ENCODE measurements around the gene SVEP1.

SVEP1 gene

DNA sequence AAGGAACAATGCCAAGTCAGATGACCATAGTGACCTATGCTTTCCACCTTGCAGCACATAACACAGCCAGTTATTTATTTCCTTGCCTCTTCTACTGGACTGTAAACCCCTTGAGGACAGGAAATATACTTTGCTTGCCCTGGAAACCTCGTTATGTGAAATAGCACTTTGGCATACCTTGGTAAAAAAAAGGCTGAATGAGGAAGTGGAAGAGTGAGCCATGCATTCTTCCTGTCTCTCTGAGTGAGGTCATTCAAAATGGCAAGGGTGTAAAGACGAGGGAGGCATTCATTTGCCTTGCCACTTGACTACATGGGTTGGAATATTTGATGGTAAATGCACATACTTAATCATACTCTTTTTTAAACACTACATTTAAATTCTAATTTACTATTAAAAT lies 42.8 kb upstream of the SVEP1 start:
- TF ChIP-seq CSDC2 (CRISPR knock-in tag; IDR thresholded peaks at IDR 0.05) (no peak), RARB (CRISPR knock-in tag; IDR thresholded peaks at IDR 0.05) (no peak), ZC3H10 (CRISPR knock-in tag; IDR thresholded peaks at IDR 0.05) (no peak), CSRNP3 (CRISPR knock-in tag; IDR thresholded peaks at IDR 0.05) (no peak), TSHZ2 (CRISPR knock-in tag; IDR thresholded peaks at IDR 0.05) (no peak), ISL1 (CRISPR knock-in tag; IDR thresholded peaks at IDR 0.05) (no peak), PPARA (CRISPR knock-in tag; IDR thresholded peaks at IDR 0.05; ENCODE audit: borderline replicate concordance) (no peak), ZFP3 (CRISPR knock-in tag; IDR thresholded peaks at IDR 0.05) (no peak), ZFP30 (CRISPR knock-in tag; IDR thresholded peaks at IDR 0.05) (no peak), ARNTL (CRISPR knock-in tag; IDR thresholded peaks at IDR 0.05; ENCODE audit: borderline replicate concordance, low read depth) (no peak), ZNF8 (CRISPR knock-in tag; IDR thresholded peaks at IDR 0.05) (no peak), ZNF70 (CRISPR knock-in tag; IDR thresholded peaks at IDR 0.05) (no peak), GLIS3 (CRISPR knock-in tag; IDR thresholded peaks at IDR 0.05) (no peak), TCF4 (CRISPR knock-in tag; IDR thresholded peaks at IDR 0.05; ENCODE audit: borderline replicate concordance) (no peak), OSR1 (CRISPR knock-in tag; IDR thresholded peaks at IDR 0.05) (no peak), ZNF565 (CRISPR knock-in tag; conservative IDR thresholded peaks at IDR 0.05; ENCODE audit: low read depth) (no peak)
- no peak for ATAC-seq

- TF ChIP-seq ZFP30 (CRISPR knock-in tag; IDR thresholded peaks at IDR 0.05) (no peak), ARNTL (CRISPR knock-in tag; IDR thresholded peaks at IDR 0.05; ENCODE audit: borderline replicate concordance, low read depth) (no peak), ESRRG (CRISPR knock-in tag; IDR thresholded peaks at IDR 0.05) (no peak), TOX (CRISPR knock-in tag; IDR thresholded peaks at IDR 0.05; ENCODE audit: borderline replicate concordance) (no peak), TSHZ2 (CRISPR knock-in tag; IDR thresholded peaks at IDR 0.05) (no peak), TCF4 (CRISPR knock-in tag; IDR thresholded peaks at IDR 0.05; ENCODE audit: borderline replicate concordance) (no peak), GLIS3 (CRISPR knock-in tag; IDR thresholded peaks at IDR 0.05) (no peak), RARB (CRISPR knock-in tag; IDR thresholded peaks at IDR 0.05) (no peak), OSR1 (CRISPR knock-in tag; IDR thresholded peaks at IDR 0.05) (no peak), ZFP3 (CRISPR knock-in tag; IDR thresholded peaks at IDR 0.05) (no peak), BACH2 (CRISPR knock-in tag; IDR thresholded peaks at IDR 0.05; ENCODE audit: borderline replicate concordance) (no peak), ZNF8 (CRISPR knock-in tag; IDR thresholded peaks at IDR 0.05) (no peak), ZNF565 (CRISPR knock-in tag; conservative IDR thresholded peaks at IDR 0.05; ENCODE audit: low read depth) (no peak), POU6F1 (CRISPR knock-in tag; IDR thresholded peaks at IDR 0.05; ENCODE audit: borderline replicate concordance, low read depth) (no peak), ZC3H10 (CRISPR knock-in tag; IDR thresholded peaks at IDR 0.05) (no peak), SNAI2 (CRISPR knock-in tag; IDR thresholded peaks at IDR 0.05) (no peak), ISL1 (CRISPR knock-in tag; IDR thresholded peaks at IDR 0.05) (no peak), CSRNP3 (CRISPR knock-in tag; IDR thresholded peaks at IDR 0.05) (no peak)
- TF ChIP-seq, protein P1, sequence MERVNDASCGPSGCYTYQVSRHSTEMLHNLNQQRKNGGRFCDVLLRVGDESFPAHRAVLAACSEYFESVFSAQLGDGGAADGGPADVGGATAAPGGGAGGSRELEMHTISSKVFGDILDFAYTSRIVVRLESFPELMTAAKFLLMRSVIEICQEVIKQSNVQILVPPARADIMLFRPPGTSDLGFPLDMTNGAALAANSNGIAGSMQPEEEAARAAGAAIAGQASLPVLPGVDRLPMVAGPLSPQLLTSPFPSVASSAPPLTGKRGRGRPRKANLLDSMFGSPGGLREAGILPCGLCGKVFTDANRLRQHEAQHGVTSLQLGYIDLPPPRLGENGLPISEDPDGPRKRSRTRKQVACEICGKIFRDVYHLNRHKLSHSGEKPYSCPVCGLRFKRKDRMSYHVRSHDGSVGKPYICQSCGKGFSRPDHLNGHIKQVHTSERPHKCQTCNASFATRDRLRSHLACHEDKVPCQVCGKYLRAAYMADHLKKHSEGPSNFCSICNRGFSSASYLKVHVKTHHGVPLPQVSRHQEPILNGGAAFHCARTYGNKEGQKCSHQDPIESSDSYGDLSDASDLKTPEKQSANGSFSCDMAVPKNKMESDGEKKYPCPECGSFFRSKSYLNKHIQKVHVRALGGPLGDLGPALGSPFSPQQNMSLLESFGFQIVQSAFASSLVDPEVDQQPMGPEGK (CRISPR knock-in tag; IDR thresholded peaks at IDR 0.05; ENCODE audit: borderline replicate concordance) = no peak
- no peak for ATAC-seq
These were observed 41.2 kb upstream of the SVEP1 start for GRCh38 chr9:110620726-110621125.

All from SK-N-SH treated with all-trans-retinoic acid at 6 μM for 48 hours (cell line).